Measurements from ENCODE around the gene NRG2. TPM values are rescaled to one million over a fixed set of nuclear protein-coding genes. Genes with fewer than 3 reads are reported as not detected.

Gene NRG2
- total and polyA plus RNA-seq, 2 donors (not counting 3 experiments of a cell fraction or from before 2014, with no cell fraction given) = 0.26 to 0.42 TPM

GRCh38 chr5:139898981-139899380 lies 144.1 kb downstream of the NRG2 start:
- DNase-seq (ENCODE audit: low read depth, low spot score) (no peak), FAIRE-seq (no peak)
- Histone ChIP-seq H3K27me3 (ENCODE audit: control insufficient read depth in 2 of 2, insufficient read depth in 2 of 2, low read length in 2 of 2) (peaks cover 38 to 44% of the 10 kb centered on the region in 2 experiments), H2AFZ (ENCODE audit: low read depth, low read length) (no peak overlapping the region), H3K27ac (ENCODE audit: insufficient read depth, low read depth, low read length) (no peak overlapping the region), H3K4me1 (ENCODE audit: control insufficient read depth, extremely low read depth, insufficient read depth, low read length) (no peaks in the 10 kb centered on the region), H3K4me3 (replicated peaks in 1 of 3; ENCODE audit: insufficient read depth in 1 of 3, low read depth in 1 of 3, low read length in 3 of 3) (no peak overlapping the region), H4K20me1 (replicated peaks; ENCODE audit: control insufficient read depth, extremely low read depth, insufficient read depth, low read length) (no peaks in the 10 kb centered on the region), H3K79me2 (ENCODE audit: control insufficient read depth, insufficient read depth, low read length) (no peaks in the 10 kb centered on the region), H3K9me3 (replicated peaks; ENCODE audit: control insufficient read depth, insufficient read depth, low read length) (no peaks in the 10 kb centered on the region), H3K36me3 (ENCODE audit: control insufficient read depth in 2 of 2, extremely low read depth in 1 of 2, insufficient read depth in 2 of 2, low read length in 2 of 2) (no peaks in the 10 kb centered on the region), H3K9ac (replicated peaks; ENCODE audit: extremely low read depth, insufficient read depth, low read length) (no peak overlapping the region), H3K4me2 (ENCODE audit: insufficient read depth, low read length) (no peak overlapping the region), H3K9me1 (replicated peaks; ENCODE audit: control insufficient read depth, extremely low read depth, insufficient read depth, low read length) (no peaks in the 10 kb centered on the region)
- CTCF ChIA-PET = no interaction called here
- POLR2A ChIA-PET = no interaction called here
- dilution Hi-C loops (cut with MboI; ENCODE audit: extremely low pct_ligation_motif_present, low sequenced_read_pairs) = no loop called here
- no TSS peak for BruUV-seq (replicated peaks)
- intact Hi-C loops (cut with micrococcal nuclease) = no loop called here
- TF ChIP-seq POLR2AphosphoS5 (IDR thresholded peaks at IDR 0.05; ENCODE audit: insufficient read depth, low read depth, low read length) (no peak), JUN (IDR thresholded peaks at IDR 0.05; ENCODE audit: borderline replicate concordance, insufficient read depth, insufficient read length, low read depth) (no peak), FOS (IDR thresholded peaks at IDR 0.05; ENCODE audit: borderline replicate concordance, insufficient read depth, low read length) (no peak), MYC (IDR thresholded peaks at IDR 0.05; ENCODE audit: low read depth, low read length) (no peak), CTCF (IDR thresholded peaks at IDR 0.05; ENCODE audit: extremely low read depth in 1 of 2, insufficient read depth in 1 of 2, low read depth in 1 of 2, low read length in 2 of 2) (no peak)

GRCh38 chr5:139897982-139898381 lies 145.1 kb downstream of the NRG2 start:
- H3K27me3 ChIP-seq (ENCODE audit: control insufficient read depth in 2 of 2, insufficient read depth in 2 of 2, low read length in 2 of 2) = peaks cover 34 to 43% of the 10 kb centered on the region in 2 experiments
- no peaks in the 10 kb centered on the region for H3K9me3 ChIP-seq (replicated peaks; ENCODE audit: control insufficient read depth, insufficient read depth, low read length)
- H3K9me1 ChIP-seq (replicated peaks; ENCODE audit: control insufficient read depth, extremely low read depth, insufficient read depth, low read length) = no peaks in the 10 kb centered on the region
- intact Hi-C loops (cut with micrococcal nuclease) (no loop called here), dilution Hi-C loops (cut with MboI; ENCODE audit: extremely low pct_ligation_motif_present, low sequenced_read_pairs) (no loop called here)
- H3K4me2 ChIP-seq (ENCODE audit: insufficient read depth, low read length) = no peak overlapping the region
- no peak overlapping the region for H2AFZ ChIP-seq (ENCODE audit: low read depth, low read length)
- H4K20me1 ChIP-seq (replicated peaks; ENCODE audit: control insufficient read depth, extremely low read depth, insufficient read depth, low read length) = no peaks in the 10 kb centered on the region
- no peak overlapping the region for H3K4me3 ChIP-seq (replicated peaks in 1 of 3; ENCODE audit: insufficient read depth in 1 of 3, low read depth in 1 of 3, low read length in 3 of 3)
- H3K79me2 ChIP-seq (ENCODE audit: control insufficient read depth, insufficient read depth, low read length) = no peaks in the 10 kb centered on the region
- FAIRE-seq (no peak), DNase-seq (ENCODE audit: low read depth, low spot score) (no peak)
- ChIA-PET CTCF (no interaction called here), POLR2A (no interaction called here)
- no peaks in the 10 kb centered on the region for H3K4me1 ChIP-seq (ENCODE audit: control insufficient read depth, extremely low read depth, insufficient read depth, low read length)
- no peak overlapping the region for H3K9ac ChIP-seq (replicated peaks; ENCODE audit: extremely low read depth, insufficient read depth, low read length)
- no peak overlapping the region for H3K27ac ChIP-seq (ENCODE audit: insufficient read depth, low read depth, low read length)
- BruUV-seq (replicated peaks) = no TSS peak
- no peaks in the 10 kb centered on the region for H3K36me3 ChIP-seq (ENCODE audit: control insufficient read depth in 2 of 2, extremely low read depth in 1 of 2, insufficient read depth in 2 of 2, low read length in 2 of 2)
- no peak for TF ChIP-seq GATA2 (IDR thresholded peaks at IDR 0.05; ENCODE audit: insufficient read depth, insufficient read length, low read depth, low read length)
- no peak for TF ChIP-seq MAX (IDR thresholded peaks at IDR 0.05; ENCODE audit: insufficient read depth, insufficient read length)
- no peak for TF ChIP-seq JUN (IDR thresholded peaks at IDR 0.05; ENCODE audit: borderline replicate concordance, insufficient read depth, insufficient read length, low read depth)
- no peak for TF ChIP-seq POLR2AphosphoS5 (IDR thresholded peaks at IDR 0.05; ENCODE audit: insufficient read depth, low read depth, low read length)
- TF ChIP-seq EZH2 (IDR thresholded peaks at IDR 0.05; ENCODE audit: borderline replicate concordance, low read depth, low read length, severe bottlenecking) = no peak
- TF ChIP-seq MYC (IDR thresholded peaks at IDR 0.05; ENCODE audit: low read depth, low read length) = no peak
- TF ChIP-seq POLR2A (IDR thresholded peaks at IDR 0.05; ENCODE audit: low read depth, low read length) = no peak
- no peak for TF ChIP-seq FOS (IDR thresholded peaks at IDR 0.05; ENCODE audit: borderline replicate concordance, insufficient read depth, low read length)
- TF ChIP-seq CTCF (IDR thresholded peaks at IDR 0.05; ENCODE audit: extremely low read depth in 1 of 2, insufficient read depth in 1 of 2, low read depth in 1 of 2, low read length in 2 of 2) = no peak

Measured in endothelial cell of umbilical vein (primary cell).